Activated naive CD4-positive, alpha-beta T cell treated with anti-CD3 and anti-CD28 coated beads for 36 hours (primary cell): ENCODE measurements around the gene REELD1. TPM values are rescaled to one million over a fixed set of nuclear protein-coding genes. Genes with fewer than 3 reads are reported as not detected.

Experiments used
- CTCF ChIA-PET: fragments of 350-600 bp; sonication (Branson Sonifier 250); formaldehyde crosslinking; loops from one replicate; lab custom pipeline; 2021; ENCODE audit warnings: antibody characterized with exemption; lab: Charles Lee
- DNase-seq: peaks from one replicate; pipeline ENCODE4 v3.0.0-alpha.2; 2020
- H3K27ac Mint-ChIP-seq: one replicate; pipeline ENCODE4 v1.8.0; 2021; ENCODE audit warnings: mild to moderate bottlenecking, mixed read lengths
- H3K27me3 Mint-ChIP-seq: one replicate; pipeline ENCODE4 v1.8.0; 2021; ENCODE audit warnings: low read depth, mixed read lengths
- H3K36me3 Mint-ChIP-seq: one replicate; pipeline ENCODE4 v1.8.0; 2021; ENCODE audit warnings: low read depth, mixed read lengths
- H3K4me1 Mint-ChIP-seq: one replicate; pipeline ENCODE4 v1.8.0; 2021; ENCODE audit warnings: low read depth, mixed read lengths
- H3K4me3 Mint-ChIP-seq: one replicate; pipeline ENCODE4 v1.8.0; 2021; ENCODE audit warnings: mild to moderate bottlenecking, moderate library complexity, mixed read lengths
- H3K9me3 Mint-ChIP-seq: one replicate; pipeline ENCODE4 v1.8.0; 2021; ENCODE audit warnings: mixed read lengths
- intact Hi-C: fragments of 100-400 bp; cut with micrococcal nuclease; formaldehyde crosslinking; loops from one replicate; pipeline ENCODE4 v1.15.1; 2023
- total RNA-seq, 2 experiments: library from RNA; stranded (reverse); gene quantifications; one replicate each; pipeline ENCODE4 v1.2.3, GENCODE V29; 2021

Gene REELD1
- total RNA-seq, 2 experiments from 2014 or later, result not detected

- H3K9me3 Mint-ChIP-seq, result peaks cover 6% of the 10 kb centered on the region
- H3K27me3 Mint-ChIP-seq, result peaks cover 1% of the 10 kb centered on the region
- no peaks in the 10 kb centered on the region for H3K4me1 Mint-ChIP-seq
- no peak overlapping the region for H3K27ac Mint-ChIP-seq
- DNase-seq, result no peak
- H3K4me3 Mint-ChIP-seq, result no peak overlapping the region
- no peaks in the 10 kb centered on the region for H3K36me3 Mint-ChIP-seq
- intact Hi-C loops, result no loop called here
- CTCF ChIA-PET, result interaction anchor here (1.9 kb wide), 1 partner anchor 10 kb away, joined by 10 read pairs; no protein-coding TSS in a partner anchor
Measured at GRCh38 chr4:146232131-146232722, 17.9 kb downstream of the REELD1 start.

GRCh38 chr4:146235654-146236177, 21.4 kb downstream of the REELD1 start:
- Mint-ChIP-seq H3K27me3 (peaks cover 1% of the 10 kb centered on the region), H3K9me3 (peaks cover 6% of the 10 kb centered on the region), H3K4me1 (no peaks in the 10 kb centered on the region), H3K36me3 (no peaks in the 10 kb centered on the region), H3K27ac (no peak overlapping the region), H3K4me3 (no peak overlapping the region)
- intact Hi-C loops, result no loop called here
- CTCF ChIA-PET, result no interaction called here
- DNase-seq, result no peak

GRCh38 chr4:146236216-146236615, 21.9 kb downstream of the REELD1 start:
- H3K27ac Mint-ChIP-seq, result no peak overlapping the region
- intact Hi-C loops, result no loop called here
- peaks cover 1% of the 10 kb centered on the region for H3K27me3 Mint-ChIP-seq
- H3K4me3 Mint-ChIP-seq, result no peak overlapping the region
- H3K36me3 Mint-ChIP-seq, result no peaks in the 10 kb centered on the region
- H3K4me1 Mint-ChIP-seq, result no peaks in the 10 kb centered on the region
- CTCF ChIA-PET, result no interaction called here
- H3K9me3 Mint-ChIP-seq, result peaks cover 6% of the 10 kb centered on the region
- no peak for DNase-seq

GRCh38 chr4:146237092-146237491, 22.8 kb downstream of the REELD1 start:
- Mint-ChIP-seq H3K27ac (no peak overlapping the region), H3K27me3 (peaks cover 4% of the 10 kb centered on the region), H3K36me3 (no peaks in the 10 kb centered on the region), H3K4me1 (peaks cover 3% of the 10 kb centered on the region), H3K9me3 (peaks cover 3% of the 10 kb centered on the region), H3K4me3 (no peak overlapping the region)
- DNase-seq, result no peak
- CTCF ChIA-PET, result no interaction called here
- intact Hi-C loops, result no loop called here

DNA sequence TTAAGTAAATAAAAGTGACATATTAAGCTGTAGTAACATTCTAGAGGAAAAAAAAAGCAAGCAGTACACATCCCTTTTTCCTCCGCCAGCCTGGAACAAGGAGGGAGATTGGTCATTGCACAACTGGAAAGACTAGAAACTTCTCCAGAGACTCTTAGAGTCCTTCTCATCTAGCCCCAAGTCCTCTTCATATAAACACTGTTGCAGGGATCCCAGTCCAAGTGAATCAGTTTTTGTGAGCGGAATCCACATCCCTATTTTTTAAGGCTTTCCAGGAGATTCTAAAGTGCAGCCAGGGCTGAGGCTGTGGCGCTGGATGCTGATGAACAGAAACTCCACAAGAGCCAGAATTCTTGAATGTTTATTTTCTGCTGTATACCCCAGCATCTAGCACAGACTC, 23.8 kb downstream of the REELD1 start:
- CTCF ChIA-PET, result no interaction called here
- DNase-seq, result no peak
- no peak overlapping the region for H3K4me3 Mint-ChIP-seq
- H3K9me3 Mint-ChIP-seq, result no peaks in the 10 kb centered on the region
- H3K27ac Mint-ChIP-seq, result no peak overlapping the region
- peaks cover 4% of the 10 kb centered on the region for H3K27me3 Mint-ChIP-seq
- peaks cover 9% of the 10 kb centered on the region for H3K4me1 Mint-ChIP-seq
- intact Hi-C loops, result no loop called here
- no peaks in the 10 kb centered on the region for H3K36me3 Mint-ChIP-seq

DNA sequence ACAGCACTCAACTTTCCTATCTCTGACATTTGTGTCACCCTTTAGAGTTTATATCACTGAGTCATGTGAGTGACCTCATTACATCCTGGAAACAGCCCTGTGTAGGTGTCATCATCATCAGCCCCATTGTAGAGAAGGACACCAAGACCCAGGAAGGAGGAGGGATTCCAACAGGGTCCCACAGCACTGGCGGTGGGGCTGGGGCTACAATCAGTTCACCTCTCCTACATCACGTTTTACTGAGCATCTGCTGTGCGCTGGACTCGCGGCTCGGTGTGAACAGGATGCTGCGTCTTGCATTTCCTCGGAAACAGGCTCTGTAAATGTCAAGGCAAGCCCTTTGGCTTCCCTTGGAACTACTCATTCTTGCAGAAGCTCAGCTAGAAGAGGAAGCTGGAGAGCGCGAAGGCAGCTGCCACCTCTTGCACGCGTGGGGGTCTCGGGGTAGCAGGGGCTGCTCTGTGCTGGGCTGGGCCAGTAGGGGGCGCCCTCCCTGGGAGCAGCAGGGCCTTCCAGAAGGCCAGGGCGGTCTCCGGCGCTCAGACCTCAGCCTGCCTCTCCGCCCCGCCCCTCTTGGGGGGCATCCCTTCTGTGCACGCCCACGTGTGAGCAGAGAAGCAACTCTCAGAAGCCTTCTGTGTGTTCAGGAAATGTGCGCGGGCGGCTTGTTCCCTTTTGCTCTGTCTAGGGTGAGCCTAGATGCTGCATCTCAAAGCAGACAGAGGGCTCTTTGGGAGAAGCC, 29.0 kb downstream of the REELD1 start:
- Mint-ChIP-seq H3K36me3 (no peaks in the 10 kb centered on the region), H3K27ac (peak overlapping the region; percentile 77), H3K27me3 (peaks cover 3% of the 10 kb centered on the region), H3K4me1 (peaks cover 35% of the 10 kb centered on the region), H3K9me3 (no peaks in the 10 kb centered on the region), H3K4me3 (peak overlapping the region; percentile 63)
- CTCF ChIA-PET, result interaction anchor here (1.0 kb wide), 2 partner anchors 18 to 98 kb away, joined by 3 to 4 read pairs; no protein-coding TSS in a partner anchor
- intact Hi-C loops, result loop anchor here (1.0 to 2.0 kb wide), 8 partner anchors 68 to 1623 kb away; partner anchors contain the start of genes LSM6 and MMAA
- DNase-seq, result peak; percentile 71

- H3K4me1 Mint-ChIP-seq, result peaks cover 35% of the 10 kb centered on the region
Measured at GRCh38 chr4:146243883-146244277, 29.5 kb downstream of the REELD1 start.

GRCh38 chr4:146244496-146244895, 30.2 kb downstream of the REELD1 start:
- H3K27me3 Mint-ChIP-seq, result peaks cover 3% of the 10 kb centered on the region
- intact Hi-C loops, result no loop called here
- H3K36me3 Mint-ChIP-seq, result no peaks in the 10 kb centered on the region
- peak overlapping the region; percentile 9 for H3K4me3 Mint-ChIP-seq
- CTCF ChIA-PET, result interaction anchor here (0.7 to 1.0 kb wide), 2 partner anchors 120 to 852 kb away, joined by 3 to 6 read pairs; no protein-coding TSS in a partner anchor
- no peak for DNase-seq
- H3K9me3 Mint-ChIP-seq, result no peaks in the 10 kb centered on the region
- no peak overlapping the region for H3K27ac Mint-ChIP-seq
- peaks cover 35% of the 10 kb centered on the region for H3K4me1 Mint-ChIP-seq

More at GRCh38 chr4:146243883-146244277, 29.5 kb downstream of the REELD1 start:
- Mint-ChIP-seq H3K36me3 (no peaks in the 10 kb centered on the region), H3K9me3 (no peaks in the 10 kb centered on the region), H3K4me3 (peak overlapping the region; percentile 63), H3K27ac (no peak overlapping the region), H3K27me3 (peaks cover 3% of the 10 kb centered on the region)
- DNase-seq, result no peak
- intact Hi-C loops, result loop anchor here (1.0 to 2.0 kb wide), 8 partner anchors 69 to 1623 kb away; partner anchors contain the start of genes LSM6 and MMAA
- CTCF ChIA-PET, result interaction anchor here (1.0 kb wide), 2 partner anchors 17 to 97 kb away, joined by 3 to 4 read pairs; no protein-coding TSS in a partner anchor

DNA sequence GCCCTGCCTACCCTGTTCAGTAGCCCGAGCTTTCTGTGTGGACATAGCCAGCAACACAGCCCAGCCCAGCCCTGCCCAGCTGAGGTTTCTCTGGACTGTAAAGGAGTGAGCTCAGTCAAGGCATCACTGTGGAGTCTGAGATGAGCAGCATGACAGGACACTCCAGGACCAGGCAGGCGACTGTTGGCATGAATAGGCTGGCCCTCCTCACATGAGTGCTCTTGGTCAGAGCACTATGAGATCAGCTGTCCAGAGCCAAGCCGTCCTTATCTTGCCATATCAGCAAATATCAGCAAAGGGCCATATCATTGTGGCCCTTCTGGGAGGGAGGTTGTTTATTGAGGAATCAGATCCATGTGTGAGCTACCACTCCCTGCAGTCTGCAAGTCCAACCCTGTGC, 30.9 kb downstream of the REELD1 start:
- Mint-ChIP-seq H3K4me3 (no peak overlapping the region), H3K4me1 (peaks cover 35% of the 10 kb centered on the region), H3K27ac (no peak overlapping the region), H3K9me3 (no peaks in the 10 kb centered on the region), H3K27me3 (peaks cover 3% of the 10 kb centered on the region), H3K36me3 (no peaks in the 10 kb centered on the region)
- CTCF ChIA-PET, result interaction anchor here (0.7 to 1.0 kb wide), 2 partner anchors 121 to 852 kb away, joined by 3 to 6 read pairs; no protein-coding TSS in a partner anchor
- intact Hi-C loops, result no loop called here
- no peak for DNase-seq

DNA sequence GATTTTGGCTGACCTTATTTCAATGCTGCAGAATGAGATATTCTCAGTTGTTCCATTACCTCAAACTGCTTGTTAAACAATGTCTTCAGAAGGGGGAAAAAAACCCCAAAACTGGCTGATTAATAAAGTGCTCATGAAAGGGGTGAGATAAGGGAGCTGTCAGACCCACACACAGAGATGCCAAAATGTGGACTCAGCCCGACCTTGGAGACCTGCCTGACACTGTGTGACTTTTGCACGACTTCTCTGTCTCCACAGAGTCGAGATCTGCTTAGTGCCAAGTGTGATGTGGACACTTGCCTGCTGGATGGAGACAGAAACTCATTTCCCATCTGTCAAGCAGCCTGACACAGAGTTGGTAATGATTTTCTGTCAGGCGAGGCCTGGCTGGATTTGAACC, 31.5 kb downstream of the REELD1 start:
- Mint-ChIP-seq H3K9me3 (no peaks in the 10 kb centered on the region), H3K4me3 (no peak overlapping the region), H3K27ac (no peak overlapping the region), H3K27me3 (peaks cover 3% of the 10 kb centered on the region), H3K4me1 (peaks cover 35% of the 10 kb centered on the region), H3K36me3 (no peaks in the 10 kb centered on the region)
- CTCF ChIA-PET, result no interaction called here
- no peak for DNase-seq
- intact Hi-C loops, result no loop called here

- peaks cover 35% of the 10 kb centered on the region for H3K4me1 Mint-ChIP-seq
- H3K27ac Mint-ChIP-seq, result no peak overlapping the region
- CTCF ChIA-PET, result no interaction called here
- intact Hi-C loops, result no loop called here
- no peak overlapping the region for H3K4me3 Mint-ChIP-seq
- no peaks in the 10 kb centered on the region for H3K36me3 Mint-ChIP-seq
- H3K9me3 Mint-ChIP-seq, result no peaks in the 10 kb centered on the region
- DNase-seq, result no peak
- peaks cover 3% of the 10 kb centered on the region for H3K27me3 Mint-ChIP-seq
Measured at GRCh38 chr4:146246381-146246780, 32.0 kb downstream of the REELD1 start.

DNA sequence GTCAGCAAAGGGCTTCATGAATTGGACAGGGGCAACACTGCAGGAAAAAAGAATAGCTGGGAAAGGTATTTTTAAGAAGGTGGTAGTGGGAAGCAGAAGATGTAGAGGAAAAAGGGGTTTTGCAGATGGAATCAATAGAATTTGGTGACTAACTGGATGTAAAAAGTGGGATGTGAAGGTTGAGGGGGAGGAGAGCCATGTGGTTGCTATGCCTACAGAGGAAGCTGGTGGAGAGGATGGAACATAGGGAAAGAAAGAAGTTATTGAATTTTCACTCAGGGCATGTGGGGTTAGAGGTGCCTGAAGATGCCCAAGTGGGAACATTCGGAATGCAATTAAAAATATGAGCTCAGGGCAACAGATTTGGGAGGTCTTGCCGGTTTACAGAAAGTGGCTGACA, 33.0 kb downstream of the REELD1 start:
- H3K36me3 Mint-ChIP-seq, result peaks cover 1% of the 10 kb centered on the region
- DNase-seq, result no peak
- no peak overlapping the region for H3K4me3 Mint-ChIP-seq
- H3K27me3 Mint-ChIP-seq, result no peaks in the 10 kb centered on the region
- intact Hi-C loops, result no loop called here
- H3K4me1 Mint-ChIP-seq, result peaks cover 31% of the 10 kb centered on the region
- no peak overlapping the region for H3K27ac Mint-ChIP-seq
- no peaks in the 10 kb centered on the region for H3K9me3 Mint-ChIP-seq
- CTCF ChIA-PET, result interaction anchor here (0.6 kb wide), 1 partner anchor 852 kb away, joined by 3 read pairs; no protein-coding TSS in a partner anchor
